NT2/D1 (cell line): ENCODE data around the gene HIBADH.

Experiments
- YY1 ChIP-seq: IDR thresholded peaks from 2 replicates; pipeline ENCODE4 v1.6.1; 2011; ENCODE audit not compliant: insufficient read length, insufficient read depth
- ZNF274 ChIP-seq: IDR thresholded peaks from 2 replicates; pipeline ENCODE4 v1.6.1; 2011; ENCODE audit warnings: mild to moderate bottlenecking, low read depth, low read length

DNA sequence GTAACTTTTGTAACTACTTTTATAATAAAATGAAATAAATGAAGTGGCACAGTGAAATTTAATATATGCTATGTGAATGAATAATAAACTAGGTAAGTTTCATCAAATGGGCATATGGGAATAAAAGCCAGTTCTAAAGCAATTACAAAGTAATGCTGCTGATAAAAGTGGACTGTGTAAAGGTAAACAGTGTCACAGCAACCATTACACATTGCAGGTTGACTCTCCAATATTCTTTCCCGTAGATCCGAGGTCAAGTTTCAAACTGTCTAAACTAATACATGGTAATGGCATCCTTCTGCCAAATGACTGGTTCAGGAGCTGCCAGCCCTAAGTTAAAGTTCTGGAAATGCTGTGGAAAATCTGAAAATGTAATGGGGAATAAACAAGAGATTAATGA lies 6.0 kb downstream of the HIBADH start:
- TF ChIP-seq YY1 (no peak), ZNF274 (no peak)
